Upper lobe of left lung (tissue), 6 donors: ENCODE results near the gene CHP2. TPM values are rescaled to one million over a fixed set of nuclear protein-coding genes. Genes with fewer than 3 reads are reported as not detected.

Experiments used
- ATAC-seq, 2 donors: fragments of 200-7000 bp; cut with Tn5 transposase; one replicate each; pipeline ENCODE4 v1.9.1; 2022; ENCODE audit warnings: mild to moderate bottlenecking in 2 of 2, moderate library complexity in 2 of 2; ENCODE audit not compliant: low FRiP score in 2 of 2
- DNase-seq, 2 donors: peaks; one replicate each; pipeline ENCODE4 v3.0.0-alpha.2; 2019 to 2020
- H3K27ac ChIP-seq, 4 donors: fragments of 200-600 bp; sonication (generic); one replicate each; pipeline ENCODE4 v1.5.1; 2016 to 2019
- H3K27me3 ChIP-seq, 4 donors: fragments of 200-600 bp; sonication (generic); one replicate each; pipeline ENCODE4 v1.5.1; 2017 to 2019
- H3K36me3 ChIP-seq, 4 donors: fragments of 200-600 bp; sonication (generic); one replicate each; pipeline ENCODE4 v1.5.1; 2016 to 2019
- H3K4me1 ChIP-seq, 4 donors: fragments of 200-600 bp; sonication (generic); one replicate each; pipeline ENCODE4 v1.5.1; 2018 to 2019
- H3K4me3 ChIP-seq, 4 donors: fragments of 200-600 bp; sonication (generic); one replicate each; pipeline ENCODE4 v1.5.1; 2017 to 2019; ENCODE audit warnings: mild to moderate bottlenecking in 2 of 4, moderate library complexity in 1 of 4
- H3K9me3 ChIP-seq, 4 donors: fragments of 200-600 bp; sonication (generic); one replicate each; pipeline ENCODE4 v1.5.1; 2018 to 2019
- CTCF ChIP-seq, 6 experiments: fragments of 450-650 bp in 4 of 6; fragments of 200-600 bp in 2 of 6; sonication (generic) in 2 of 6; IDR thresholded peaks; one replicate each; pipeline ENCODE4 v1.5.1; 2016 to 2019; ENCODE audit warnings: antibody characterized with exemption in 6 of 6
- EP300 ChIP-seq, 4 donors: sonication (generic); formaldehyde crosslinking; IDR thresholded peaks; one replicate each; pipeline ENCODE4 v1.5.1; 2017; ENCODE audit warnings: antibody characterized with exemption in 4 of 4, control low read depth in 2 of 4
- POLR2A ChIP-seq, 4 donors: fragments of 450-650 bp; IDR thresholded peaks; one replicate each; pipeline ENCODE4 v1.5.1; 2016 to 2017; ENCODE audit warnings: antibody characterized with exemption in 4 of 4, mild to moderate bottlenecking in 2 of 4
- POLR2AphosphoS5 ChIP-seq, 2 donors: sonication (generic); formaldehyde crosslinking; IDR thresholded peaks; one replicate each; pipeline ENCODE4 v1.5.1; 2017; ENCODE audit warnings: antibody characterized with exemption in 2 of 2
- WGBS, 2 donors: methylation state at CpG; one replicate each; pipeline ENCODE4 v1.1.5; 2017 to 2018; 5-methylcytosine and 5-hydroxymethylcytosine counted together
- total RNA-seq, 6 donors: library from RNA; depleted of rRNA in 4 of 6; stranded (reverse); fragments of >200 nt in 4 of 6; gene quantifications; one replicate each; pipeline versions ENCODE4 v1.1.0 to v1.2.1, GENCODE V29; 2016 to 2021
- donor health status: DM: no; HTN: no; CAD: no; lungs with moderate emphysema.
- donor health status: DM: no; HTN: yes; CAD: no; lungs with severe emphysema.

CHP2 gene
- total RNA-seq, 6 donors from 2014 or later = 0.20 to 5.2 TPM; not detected in 4

- 35 to 54% methylated on average over 2 of the region's 2 CpGs for WGBS, 2 donors
- Histone ChIP-seq H3K36me3 (no peaks in the 10 kb centered on the region), H3K4me3 (no peak overlapping the region), H3K4me1 (peaks cover 0 to 11% (median 3%) of the 10 kb centered on the region in 4 donors), H3K9me3 (no peaks in the 10 kb centered on the region), H3K27ac (no peak overlapping the region), H3K27me3 (no peaks in the 10 kb centered on the region)
- DNase-seq (no peak), ATAC-seq (no peak)
- TF ChIP-seq POLR2AphosphoS5 (IDR thresholded peaks at IDR 0.05) = no peak
- no peak for TF ChIP-seq POLR2A (IDR thresholded peaks at IDR 0.05)
- TF ChIP-seq CTCF (IDR thresholded peaks at IDR 0.05) = no peak
- TF ChIP-seq EP300 (IDR thresholded peaks at IDR 0.05) = no peak
Measured at GRCh38 chr16:23802776-23803175, 48.0 kb downstream of the CHP2 start.

GRCh38 chr16:23803591-23804123 lies 48.8 kb downstream of the CHP2 start:
- Histone ChIP-seq H3K36me3 (no peaks in the 10 kb centered on the region), H3K27me3 (no peaks in the 10 kb centered on the region), H3K4me1 (peaks cover 0 to 11% (median 3%) of the 10 kb centered on the region in 4 donors), H3K4me3 (peak overlapping the region in 1 of 4 donors; percentile 9), H3K27ac (no peak overlapping the region), H3K9me3 (no peaks in the 10 kb centered on the region)
- peak; percentile 74 to 88 for ATAC-seq
- DNase-seq = peak in 1 of 2 donors; percentile 75
- WGBS, 2 donors = 7 to 9% methylated on average over 9 of the region's 9 CpGs
- no peak for TF ChIP-seq POLR2AphosphoS5 (IDR thresholded peaks at IDR 0.05)
- peak in 5 of 6 experiments; percentile 33 to 57 (median 39) for TF ChIP-seq CTCF (IDR thresholded peaks at IDR 0.05)

GRCh38 chr16:23807028-23807427 lies 52.2 kb downstream of the CHP2 start:
- DNase-seq (peak in 1 of 2 donors; percentile 25), ATAC-seq (peak; percentile 73 to 81)
- H3K27ac ChIP-seq = no peak overlapping the region
- no peaks in the 10 kb centered on the region for H3K9me3 ChIP-seq
- 25 to 33% methylated on average over 1 of the region's 1 CpG for WGBS, 2 donors
- no peak for TF ChIP-seq POLR2A (IDR thresholded peaks at IDR 0.05)
- no peak for TF ChIP-seq EP300 (IDR thresholded peaks at IDR 0.05)
- no peak for TF ChIP-seq POLR2AphosphoS5 (IDR thresholded peaks at IDR 0.05)
- TF ChIP-seq CTCF (IDR thresholded peaks at IDR 0.05) = no peak
- no peak overlapping the region for H3K4me3 ChIP-seq
- H3K36me3 ChIP-seq = no peaks in the 10 kb centered on the region
- peaks cover 0 to 11% (median 3%) of the 10 kb centered on the region in 4 donors for H3K4me1 ChIP-seq
- H3K27me3 ChIP-seq = no peaks in the 10 kb centered on the region

Other genes with a start within 250 kb of the CHP2 start
- 100 to 1,000 TPM in 5 of 6 donors, 10 to 100 TPM in 1; 84.4 to 197 (median 164) TPM for gene GGA2, start 244.5 kb upstream of the CHP2 start, total RNA-seq
- 10 to 100 TPM; 11.5 to 38.8 (median 15.9) TPM for gene EARS2, start 197.7 kb upstream of the CHP2 start, total RNA-seq
- 100 to 1,000 TPM in 1 of 6 donors, 10 to 100 TPM in 5; 30.2 to 145 (median 62.8) TPM for gene UBFD1, start 197.3 kb upstream of the CHP2 start, total RNA-seq
- gene NDUFAB1, start 158.7 kb upstream of the CHP2 start, total RNA-seq = 10 to 100 TPM; 21.0 to 69.2 (median 44.3) TPM
- 10 to 100 TPM in 5 of 6 donors, 1 to 10 TPM in 1; 6.4 to 32.5 (median 11.6) TPM for gene PALB2, start 113.7 kb upstream of the CHP2 start, total RNA-seq
- gene DCTN5, start 113.6 kb upstream of the CHP2 start, total RNA-seq = 10 to 100 TPM; 19.8 to 48.6 (median 35.4) TPM
- 10 to 100 TPM in 2 of 6 donors, 1 to 10 TPM in 4; 2.5 to 14.0 (median 4.8) TPM for gene PLK1, start 76.1 kb upstream of the CHP2 start, total RNA-seq
- 1 to 10 TPM in 4 of 6 donors, under 1 TPM in 2; 0.46 to 9.6 (median 1.3) TPM for gene ERN2, start 41.8 kb upstream of the CHP2 start, total RNA-seq
- 10 to 100 TPM in 5 of 6 donors, 1 to 10 TPM in 1; 9.6 to 28.0 (median 13.9) TPM for gene PRKCB, start 81.0 kb downstream of the CHP2 start, total RNA-seq